RPMI7951 (cell line): ENCODE data around the gene TMEM213. TPM values are rescaled to one million over a fixed set of nuclear protein-coding genes. Genes with fewer than 3 reads are reported as not detected.

Experiments
- DNase-seq: peaks from one replicate; pipeline ENCODE4 v3.0.0-alpha.2; 2012; ENCODE audit warnings: low read depth
- total RNA-seq: library from RNA; depleted of rRNA; stranded (reverse); fragments of >200 nt; shearing (Covaris generic); gene quantifications from 2 replicates; pipeline ENCODE4 v1.2.3, GENCODE V29; 2014

TMEM213 gene
- total RNA-seq, 1 experiment from 2014 or later: not detected

DNA sequence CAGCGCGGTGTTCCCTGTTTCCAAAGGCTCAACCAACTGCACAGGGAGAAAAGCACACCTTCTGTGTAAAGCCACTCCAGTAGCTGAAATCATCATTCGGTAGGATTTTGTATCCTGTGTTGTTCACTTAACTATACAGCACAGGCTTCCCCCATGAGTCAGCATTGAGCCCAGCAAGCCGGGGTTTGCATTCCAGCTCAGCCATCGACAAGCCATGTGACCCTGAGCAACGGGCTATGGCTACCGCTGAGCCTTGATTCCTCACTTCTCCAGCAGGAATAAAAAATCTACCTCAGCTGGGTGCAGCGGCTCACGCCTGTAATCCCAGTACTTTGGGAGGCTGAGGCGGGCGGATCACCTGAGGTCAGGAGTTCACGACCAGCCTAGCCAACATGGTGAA, 44.3 kb downstream of the TMEM213 start:
- peak; percentile 86 for DNase-seq

- DNase-seq: peak; percentile 35
These were observed 46.1 kb downstream of the TMEM213 start for GRCh38 chr7:138843632-138844580.

DNA sequence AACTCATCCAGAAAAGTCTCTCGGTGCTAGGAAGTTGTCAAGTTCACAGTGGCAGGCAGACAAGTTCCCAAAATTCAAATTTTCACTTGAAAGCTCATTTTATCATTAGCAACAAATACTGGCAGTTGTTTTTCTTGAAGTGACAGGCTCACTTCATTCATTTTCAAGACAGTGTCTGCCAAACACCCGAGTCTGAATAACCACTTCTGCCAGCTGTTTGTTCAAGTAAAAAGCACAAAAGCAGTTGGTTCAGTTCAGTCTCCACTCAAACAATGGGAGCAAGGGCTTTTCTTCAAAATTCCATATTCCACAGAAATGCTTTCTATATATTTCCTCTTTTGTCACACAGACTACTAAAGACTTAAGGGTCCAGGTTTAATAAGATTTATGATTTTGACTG, 47.9 kb downstream of the TMEM213 start:
- DNase-seq: no peak

DNA sequence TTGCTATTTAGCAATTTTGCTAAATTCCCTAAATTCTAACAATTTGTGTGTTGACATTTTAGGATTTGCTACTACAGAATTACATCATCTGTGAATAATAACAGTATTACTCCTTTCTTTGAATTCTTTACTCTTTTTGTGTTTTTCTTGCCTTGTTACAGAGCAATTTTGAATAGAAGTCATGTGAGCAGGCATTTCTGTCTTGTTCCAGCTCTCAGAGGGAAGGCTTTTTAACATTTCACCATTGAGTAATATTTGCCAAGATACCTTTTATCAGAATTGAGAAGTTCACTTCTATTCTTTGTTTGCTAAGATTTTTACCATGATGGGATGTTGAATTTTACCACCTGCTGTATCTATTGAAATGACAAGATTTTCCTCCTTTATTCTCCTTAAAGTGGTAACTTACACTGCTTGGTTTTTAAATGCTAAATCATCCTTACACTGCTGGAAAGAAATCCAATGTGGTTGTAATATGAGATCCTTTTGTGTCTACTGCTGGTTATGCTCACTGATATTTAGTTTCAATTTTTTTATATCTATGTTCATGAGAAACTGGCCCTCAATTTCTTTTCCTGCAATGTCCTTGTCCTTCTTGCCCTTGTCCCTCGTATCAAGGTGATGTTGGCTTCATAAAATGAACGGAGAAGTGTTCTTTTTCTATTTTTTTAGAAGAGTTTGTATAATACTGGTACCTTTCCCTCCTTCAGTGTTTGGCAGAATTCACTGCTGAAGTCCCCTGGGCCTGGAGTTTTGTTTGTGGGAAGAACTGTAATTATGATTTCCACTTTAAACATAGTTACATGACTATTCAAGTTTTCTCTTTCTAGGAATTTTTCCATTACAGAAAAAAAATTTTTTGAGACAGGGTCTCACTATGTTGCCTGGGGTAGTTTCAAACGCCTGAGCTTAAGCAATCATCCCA, 50.5 kb downstream of the TMEM213 start:
- no peak for DNase-seq

DNA sequence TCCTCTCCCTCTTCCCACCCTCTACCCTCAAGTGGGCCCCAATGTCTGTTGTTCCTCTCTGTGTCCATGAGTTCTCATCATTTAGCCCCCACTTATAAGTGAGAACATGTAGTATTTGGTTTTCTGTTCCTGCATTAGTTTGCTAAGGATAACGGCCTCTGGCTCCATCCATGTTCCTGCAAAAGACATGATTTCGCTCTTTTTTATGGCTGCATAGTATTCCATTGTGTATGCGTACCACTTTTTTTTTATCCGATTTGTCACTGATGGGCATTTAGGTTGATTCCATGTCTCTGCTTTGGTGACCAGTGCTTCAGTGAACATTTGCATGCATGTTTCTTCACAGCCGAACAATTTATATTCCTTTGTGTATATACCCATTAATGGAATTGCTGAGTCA, 51.9 kb downstream of the TMEM213 start:
- DNase-seq: no peak

- DNase-seq: no peak
These were observed 54.7 kb downstream of the TMEM213 start for GRCh38 chr7:138852469-138852868.

- no peak for DNase-seq
These were observed 55.7 kb downstream of the TMEM213 start for GRCh38 chr7:138853448-138853847.

- DNase-seq: no peak
These were observed 56.4 kb downstream of the TMEM213 start for GRCh38 chr7:138854115-138854645.

DNA sequence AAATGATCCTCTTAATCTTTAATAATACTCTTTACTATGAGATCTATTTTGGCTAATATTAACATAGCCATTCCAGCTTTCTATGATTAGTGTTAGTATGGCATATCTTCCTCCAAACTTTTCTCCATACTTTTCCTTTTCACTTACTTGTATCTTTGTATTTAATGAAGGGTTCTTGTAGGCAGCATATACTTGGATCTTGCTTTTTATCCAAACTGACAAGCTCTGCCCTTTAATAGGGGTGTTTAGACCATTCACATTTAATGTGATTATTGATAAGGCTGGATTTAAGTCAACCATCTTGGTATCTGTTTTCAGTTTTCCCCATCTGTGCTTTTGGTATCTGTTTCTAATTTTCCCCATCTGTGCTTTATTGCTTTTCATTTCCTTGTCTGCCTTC, 59.9 kb downstream of the TMEM213 start:
- DNase-seq: no peak

GRCh38 chr7:138861051-138861450, 63.3 kb downstream of the TMEM213 start:
- DNase-seq: no peak

DNA sequence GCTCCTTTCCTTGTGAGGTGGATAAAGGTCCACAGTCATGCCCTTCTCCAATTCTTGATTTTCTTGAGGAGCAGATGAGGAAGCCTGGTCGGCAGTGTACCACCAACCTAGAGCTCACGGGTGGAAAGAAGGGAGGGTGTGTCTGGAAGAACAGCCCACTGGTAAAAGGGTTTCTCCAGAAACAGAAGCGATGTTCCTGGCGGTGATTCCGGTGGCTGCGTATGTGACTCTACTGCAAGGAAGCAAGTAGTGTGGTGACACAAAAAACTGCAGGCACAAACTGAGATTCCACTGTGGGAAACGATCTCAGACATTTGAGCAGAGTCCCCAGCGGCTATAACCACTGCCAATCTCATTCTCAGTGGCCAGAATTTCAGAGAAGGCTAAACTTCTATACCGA, 66.1 kb downstream of the TMEM213 start:
- DNase-seq: no peak

- DNase-seq: peak; percentile 96
These were observed 66.9 kb downstream of the TMEM213 start for GRCh38 chr7:138864667-138865066.

GRCh38 chr7:138865843-138866242, 68.0 kb downstream of the TMEM213 start:
- no peak for DNase-seq

GRCh38 chr7:138866353-138866752, 68.6 kb downstream of the TMEM213 start:
- no peak for DNase-seq

DNA sequence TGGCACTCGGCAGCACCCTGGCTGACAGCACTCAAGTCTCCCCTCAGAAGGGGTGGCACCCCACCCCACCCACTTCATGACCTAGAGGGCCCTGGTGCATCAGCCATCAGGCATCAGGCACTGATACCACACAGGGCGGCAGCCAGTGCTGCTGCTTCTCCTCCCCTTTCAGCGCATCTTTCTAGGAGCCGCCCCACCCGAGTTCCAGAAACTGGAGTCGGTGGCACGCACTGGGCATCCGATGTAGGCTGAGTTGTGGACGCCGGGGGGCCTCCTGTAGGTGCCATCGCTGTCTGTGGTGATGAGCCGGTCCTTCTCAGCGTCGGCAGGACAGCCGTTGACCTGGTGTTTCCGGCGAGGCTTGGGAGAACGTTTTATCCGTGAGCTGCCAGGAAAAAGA, 70.0 kb downstream of the TMEM213 start:
- DNase-seq: no peak

- DNase-seq: no peak
These were observed 70.9 kb downstream of the TMEM213 start for GRCh38 chr7:138868711-138869110.

DNA sequence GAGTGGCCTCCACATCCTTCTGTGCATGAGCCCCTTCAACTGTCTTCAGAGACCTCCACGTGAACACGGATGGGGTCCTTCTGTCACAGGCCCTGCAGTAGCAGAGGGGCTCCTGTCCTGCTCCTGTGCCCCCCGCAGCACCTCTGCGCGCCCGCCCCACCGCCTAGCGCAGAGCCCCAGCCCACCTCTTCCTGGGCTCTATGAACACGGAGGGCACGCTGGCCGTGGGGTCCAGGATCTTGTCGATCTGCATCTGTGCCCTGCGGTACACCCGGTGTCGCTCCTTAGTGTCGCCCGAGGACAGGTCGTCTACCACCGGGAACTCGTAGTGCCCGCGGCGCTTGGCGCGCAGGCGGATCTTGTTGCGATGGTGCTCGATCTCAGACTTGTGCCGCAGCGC, 71.6 kb downstream of the TMEM213 start:
- DNase-seq: no peak

GRCh38 chr7:138871065-138871813, 73.4 kb downstream of the TMEM213 start:
- no peak for DNase-seq

- DNase-seq: no peak
These were observed 74.0 kb downstream of the TMEM213 start for GRCh38 chr7:138871814-138872090.

DNA sequence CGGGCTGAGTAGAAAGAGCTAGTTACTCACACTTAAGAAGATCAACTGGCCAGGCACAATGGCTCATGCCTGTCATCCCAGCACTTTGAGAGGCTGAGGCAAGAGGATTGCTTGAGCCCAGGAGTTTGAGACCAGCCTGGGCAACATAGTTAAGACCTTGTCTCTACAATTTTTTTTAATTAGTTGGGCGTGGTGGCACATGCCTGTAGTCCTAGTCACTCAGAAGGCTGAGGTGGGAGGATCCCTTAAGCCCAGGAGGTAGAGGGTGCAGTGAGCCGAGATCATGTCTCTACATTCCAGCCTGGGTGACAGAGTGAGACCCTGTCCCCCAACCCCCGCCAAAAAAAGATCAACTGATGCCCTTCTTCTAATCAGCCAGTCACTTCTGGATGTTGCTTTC, 74.8 kb downstream of the TMEM213 start:
- peak; percentile 72 for DNase-seq

GRCh38 chr7:138873220-138873892, 75.6 kb downstream of the TMEM213 start:
- no peak for DNase-seq
